Osteocyte (in vitro differentiated cells): ENCODE results near the gene SLC1A2. TPM values are rescaled to one million over a fixed set of nuclear protein-coding genes. Genes with fewer than 3 reads are reported as not detected.

Experiments used
- DNase-seq: peaks from one replicate; pipeline ENCODE4 v3.0.0; 2021; ENCODE audit warnings: mixed read lengths; ENCODE audit not compliant: unreplicated experiment; ENCODE audit errors: extremely low spot score
- H3K27ac Mint-ChIP-seq: one replicate; pipeline ENCODE4 v1.8.0; 2021; ENCODE audit warnings: mild to moderate bottlenecking, mixed read lengths; ENCODE audit not compliant: unreplicated experiment
- H3K27me3 Mint-ChIP-seq: one replicate; pipeline ENCODE4 v1.8.0; 2021; ENCODE audit warnings: mixed read lengths; ENCODE audit not compliant: unreplicated experiment
- H3K36me3 Mint-ChIP-seq: one replicate; pipeline ENCODE4 v1.8.0; 2021; ENCODE audit warnings: mixed read lengths; ENCODE audit not compliant: unreplicated experiment
- H3K4me1 Mint-ChIP-seq: one replicate; pipeline ENCODE4 v1.8.0; 2021; ENCODE audit warnings: mixed read lengths; ENCODE audit not compliant: unreplicated experiment
- H3K4me3 Mint-ChIP-seq: one replicate; pipeline ENCODE4 v1.8.0; 2021; ENCODE audit warnings: mild to moderate bottlenecking, moderate library complexity, mixed read lengths; ENCODE audit not compliant: unreplicated experiment
- H3K9me3 Mint-ChIP-seq: one replicate; pipeline ENCODE4 v1.8.0; 2021; ENCODE audit warnings: mixed read lengths; ENCODE audit not compliant: unreplicated experiment
- total RNA-seq: library from RNA; stranded (reverse); gene quantifications from 2 replicates; pipeline ENCODE4 v1.2.1, GENCODE V29; 2021
- TF ChIP-seq, protein P1 (sequence below): fragments of 200-600 bp; sonication (generic); IDR thresholded peaks from 2 replicates; pipeline ENCODE4 v1.5.0; 2021; ENCODE audit warnings: antibody characterized with exemption, mild to moderate bottlenecking, moderate library complexity

Gene SLC1A2
- total RNA-seq, 1 donor from 2014 or later: 0.32 TPM

- H3K27ac Mint-ChIP-seq: peak overlapping the region; percentile 58
Measured at GRCh38 chr11:35391922-35392688, 27.3 kb downstream of the SLC1A2 start.

DNA sequence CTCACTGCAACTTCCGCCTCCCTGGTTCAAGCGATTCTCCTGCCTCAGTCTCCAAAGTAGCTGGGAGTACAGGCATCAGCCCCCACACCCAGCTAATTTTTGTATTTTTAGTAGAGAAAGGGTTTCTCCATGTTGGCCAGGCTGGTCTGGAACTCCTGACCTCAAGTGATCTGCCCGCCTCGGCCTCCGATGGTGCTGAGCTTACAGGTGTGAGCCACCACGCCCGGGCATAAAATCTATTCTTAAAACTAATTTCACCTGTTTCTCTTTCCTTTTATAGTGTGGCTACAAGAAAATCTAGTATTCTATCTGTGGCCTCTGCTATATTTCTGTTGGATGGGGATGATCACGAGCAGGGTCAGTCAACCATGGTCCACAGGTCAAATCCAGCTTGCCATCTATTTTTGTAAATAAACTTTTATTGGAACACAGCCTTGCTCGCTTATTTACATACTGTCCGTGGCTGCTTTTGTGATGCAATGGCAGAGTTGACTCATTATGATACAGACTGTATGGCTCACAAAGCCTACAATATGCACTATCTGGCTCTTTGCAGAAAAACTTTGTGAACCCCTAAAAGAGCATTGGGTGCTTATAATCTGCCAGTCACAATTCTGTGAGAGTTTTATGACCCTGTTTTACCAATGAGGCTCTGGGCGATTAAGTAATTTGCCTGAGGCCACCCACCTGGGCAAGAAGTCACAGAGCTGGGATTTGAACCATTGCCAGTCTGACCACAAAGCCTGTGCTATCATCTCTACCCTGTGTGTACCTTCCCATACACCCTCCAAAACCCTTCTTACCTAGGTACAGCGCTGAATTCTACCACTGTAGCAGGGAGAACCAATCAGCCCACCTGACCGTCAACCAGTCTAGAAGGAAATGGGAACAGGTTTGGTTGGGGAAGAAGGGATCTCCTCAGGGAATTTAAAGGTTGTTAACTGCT is 28.3 kb downstream of the SLC1A2 start:
- no peak for DNase-seq
- Mint-ChIP-seq H3K4me1 (peaks cover 29% of the 10 kb centered on the region), H3K36me3 (no peaks in the 10 kb centered on the region), H3K9me3 (no peaks in the 10 kb centered on the region), H3K27me3 (peaks cover 13% of the 10 kb centered on the region), H3K4me3 (no peak overlapping the region), H3K27ac (no peak overlapping the region)
- TF ChIP-seq, protein P1, sequence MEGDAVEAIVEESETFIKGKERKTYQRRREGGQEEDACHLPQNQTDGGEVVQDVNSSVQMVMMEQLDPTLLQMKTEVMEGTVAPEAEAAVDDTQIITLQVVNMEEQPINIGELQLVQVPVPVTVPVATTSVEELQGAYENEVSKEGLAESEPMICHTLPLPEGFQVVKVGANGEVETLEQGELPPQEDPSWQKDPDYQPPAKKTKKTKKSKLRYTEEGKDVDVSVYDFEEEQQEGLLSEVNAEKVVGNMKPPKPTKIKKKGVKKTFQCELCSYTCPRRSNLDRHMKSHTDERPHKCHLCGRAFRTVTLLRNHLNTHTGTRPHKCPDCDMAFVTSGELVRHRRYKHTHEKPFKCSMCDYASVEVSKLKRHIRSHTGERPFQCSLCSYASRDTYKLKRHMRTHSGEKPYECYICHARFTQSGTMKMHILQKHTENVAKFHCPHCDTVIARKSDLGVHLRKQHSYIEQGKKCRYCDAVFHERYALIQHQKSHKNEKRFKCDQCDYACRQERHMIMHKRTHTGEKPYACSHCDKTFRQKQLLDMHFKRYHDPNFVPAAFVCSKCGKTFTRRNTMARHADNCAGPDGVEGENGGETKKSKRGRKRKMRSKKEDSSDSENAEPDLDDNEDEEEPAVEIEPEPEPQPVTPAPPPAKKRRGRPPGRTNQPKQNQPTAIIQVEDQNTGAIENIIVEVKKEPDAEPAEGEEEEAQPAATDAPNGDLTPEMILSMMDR: no peak

More at GRCh38 chr11:35391922-35392688, 27.3 kb downstream of the SLC1A2 start:
- Mint-ChIP-seq H3K4me3 (peak overlapping the region; percentile 20), H3K36me3 (no peaks in the 10 kb centered on the region), H3K27me3 (peaks cover 13% of the 10 kb centered on the region), H3K4me1 (peaks cover 27% of the 10 kb centered on the region), H3K9me3 (no peaks in the 10 kb centered on the region)
- peak; percentile 94 for DNase-seq
- TF ChIP-seq, protein P1: peak; percentile 98

- H3K36me3 Mint-ChIP-seq: no peaks in the 10 kb centered on the region
- H3K27ac Mint-ChIP-seq: no peak overlapping the region
- H3K4me1 Mint-ChIP-seq: peaks cover 29% of the 10 kb centered on the region
- DNase-seq: no peak
- TF ChIP-seq, protein P1: no peak
- no peaks in the 10 kb centered on the region for H3K9me3 Mint-ChIP-seq
- H3K4me3 Mint-ChIP-seq: no peak overlapping the region
- peaks cover 13% of the 10 kb centered on the region for H3K27me3 Mint-ChIP-seq
Measured at GRCh38 chr11:35389897-35390465, 29.4 kb downstream of the SLC1A2 start.

- Mint-ChIP-seq H3K9me3 (no peaks in the 10 kb centered on the region), H3K4me1 (peaks cover 29% of the 10 kb centered on the region), H3K4me3 (no peak overlapping the region), H3K27ac (no peak overlapping the region), H3K27me3 (peaks cover 8% of the 10 kb centered on the region), H3K36me3 (no peaks in the 10 kb centered on the region)
- no peak for DNase-seq
- TF ChIP-seq, protein P1: no peak
Measured at GRCh38 chr11:35389112-35389511, 30.2 kb downstream of the SLC1A2 start.
